Mesenchymal stem cell (in vitro differentiated cells and primary cell): Measurements from ENCODE around the gene SETD7.

Experiments
- DNase-seq: peaks from one replicate; pipeline ENCODE4 v3.0.0-alpha.2; 2013
- H2AFZ ChIP-seq: one replicate; pipeline ENCODE4 v1.6.1; 2013; ENCODE audit warnings: low read depth, mild to moderate bottlenecking, control low read depth, inconsistent platforms, low read length, moderate library complexity
- H2AK5ac ChIP-seq: 2 replicates; pipeline ENCODE4 v1.6.1; 2013; ENCODE audit warnings: low read length, moderate library complexity, mild to moderate bottlenecking, inconsistent platforms; ENCODE audit not compliant: severe bottlenecking
- H2BK120ac ChIP-seq: one replicate; pipeline ENCODE4 v1.6.1; 2013; ENCODE audit warnings: low read depth, mild to moderate bottlenecking, inconsistent platforms, low read length, moderate library complexity
- H2BK12ac ChIP-seq, 2 experiments: one replicate each; pipeline ENCODE4 v1.6.1; 2013; ENCODE audit warnings: inconsistent platforms in 2 of 2, low read length in 2 of 2, mild to moderate bottlenecking in 2 of 2, moderate library complexity in 2 of 2, control low read depth in 1 of 2
- H2BK15ac ChIP-seq: one replicate; pipeline ENCODE4 v1.6.1; 2013; ENCODE audit warnings: mild to moderate bottlenecking, low read depth, inconsistent platforms; ENCODE audit not compliant: poor library complexity, severe bottlenecking
- H2BK5ac ChIP-seq: 2 replicates; pipeline ENCODE4 v1.6.1; 2013; ENCODE audit warnings: low read depth, mild to moderate bottlenecking, low read length, control low read depth, inconsistent platforms; ENCODE audit not compliant: poor library complexity, severe bottlenecking
- H3K14ac ChIP-seq, 2 experiments: one replicate each; pipeline ENCODE4 v1.6.1; 2013; ENCODE audit warnings: inconsistent platforms in 2 of 2, low read length in 2 of 2, control low read depth in 1 of 2, mild to moderate bottlenecking in 1 of 2, moderate library complexity in 1 of 2
- H3K18ac ChIP-seq, 2 experiments: one replicate each; pipeline ENCODE4 v1.6.1; 2013; ENCODE audit warnings: inconsistent platforms in 2 of 2, low read length in 2 of 2, control low read depth in 1 of 2, low read depth in 1 of 2, mild to moderate bottlenecking in 1 of 2
- H3K23ac ChIP-seq, 2 experiments: one replicate each; pipeline ENCODE4 v1.6.1; 2013; ENCODE audit warnings: inconsistent platforms in 2 of 2, low read length in 2 of 2, mild to moderate bottlenecking in 2 of 2, moderate library complexity in 2 of 2, control low read depth in 1 of 2
- H3K27ac ChIP-seq: 2 replicates; pipeline ENCODE4 v1.5.1; 2013; ENCODE audit warnings: mild to moderate bottlenecking, moderate library complexity, low read length, control low read depth, inconsistent platforms; ENCODE audit not compliant: poor library complexity, severe bottlenecking
- H3K27me3 ChIP-seq, 2 experiments: 2 replicates each; pipeline versions ENCODE4 v1.6.1 to v1.7.0; 2013; ENCODE audit warnings: low read length in 2 of 2, mild to moderate bottlenecking in 2 of 2, moderate library complexity in 2 of 2, control low read depth in 1 of 2, inconsistent platforms in 1 of 2; ENCODE audit not compliant: control insufficient read depth in 1 of 2, insufficient read depth in 1 of 2
- H3K36me3 ChIP-seq, 2 experiments: 2 replicates each; pipeline versions ENCODE4 v1.6.1 to v1.7.0; 2013; ENCODE audit warnings: low read length in 2 of 2, control low read depth in 1 of 2, inconsistent platforms in 1 of 2, low read depth in 1 of 2, mild to moderate bottlenecking in 1 of 2; ENCODE audit not compliant: insufficient read depth in 2 of 2, control insufficient read depth in 1 of 2
- H3K4ac ChIP-seq, 2 experiments: one replicate each; pipeline ENCODE4 v1.6.1; 2013; ENCODE audit warnings: inconsistent platforms in 2 of 2, low read length in 2 of 2, mild to moderate bottlenecking in 2 of 2, moderate library complexity in 2 of 2, control low read depth in 1 of 2, low read depth in 1 of 2
- H3K4me1 ChIP-seq: 2 replicates; pipeline ENCODE4 v1.6.1; 2013; ENCODE audit warnings: low read depth, low read length, control low read depth; ENCODE audit not compliant: control insufficient read depth, insufficient read depth
- H3K4me2 ChIP-seq: 2 replicates; pipeline ENCODE4 v1.6.1; 2013; ENCODE audit warnings: low read length, mild to moderate bottlenecking, inconsistent platforms; ENCODE audit not compliant: poor library complexity, severe bottlenecking
- H3K4me3 ChIP-seq, 2 experiments: 2 replicates each; pipeline versions ENCODE4 v1.5.1 to v1.7.0; 2013; ENCODE audit warnings: low read length in 2 of 2, mild to moderate bottlenecking in 2 of 2, control low read depth in 1 of 2, low read depth in 1 of 2; ENCODE audit not compliant: insufficient read depth in 1 of 2
- H3K79me1 ChIP-seq: replicated peaks from 2 replicates; pipeline ENCODE4 v1.6.1; 2013; ENCODE audit warnings: mild to moderate bottlenecking, control low read depth, low read length, inconsistent platforms; ENCODE audit not compliant: poor library complexity, severe bottlenecking
- H3K9ac ChIP-seq: 2 replicates; pipeline ENCODE4 v1.7.0; 2013; ENCODE audit warnings: mild to moderate bottlenecking, low read length, moderate library complexity
- H3K9me3 ChIP-seq: 2 replicates; pipeline ENCODE4 v1.7.0; 2013; ENCODE audit warnings: mild to moderate bottlenecking, low read length; ENCODE audit not compliant: control insufficient read depth
- H4K8ac ChIP-seq: one replicate; pipeline ENCODE4 v1.6.1; 2013; ENCODE audit warnings: inconsistent platforms, mild to moderate bottlenecking, low read length, moderate library complexity
- H4K91ac ChIP-seq: one replicate; pipeline ENCODE4 v1.6.1; 2013; ENCODE audit warnings: mild to moderate bottlenecking, low read length, inconsistent platforms
- WGBS: methylation state at CpG from one replicate; pipeline ENCODE4 v1.1.7; 2013; ENCODE audit warnings: mixed read lengths; 5-methylcytosine and 5-hydroxymethylcytosine counted together

The SETD7 gene

DNA sequence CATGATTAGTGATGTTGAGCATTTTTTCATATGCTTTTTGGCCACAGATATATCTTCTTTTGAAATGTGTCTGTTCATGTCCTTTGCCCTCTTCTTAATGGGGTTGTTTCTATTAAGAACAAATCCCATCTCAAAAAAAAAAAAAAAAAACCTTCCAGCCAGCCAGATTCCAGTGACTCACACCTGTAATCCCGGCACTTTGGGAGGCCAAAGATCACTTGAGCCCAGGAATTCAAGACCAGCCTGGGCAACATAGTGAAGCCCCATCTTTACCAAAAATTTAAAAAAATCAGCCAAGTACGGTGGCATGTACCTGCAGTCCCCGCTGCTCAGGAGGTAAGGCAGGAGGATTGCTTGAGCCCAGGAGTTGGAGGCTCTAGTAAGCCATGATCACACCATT lies 97.0 kb downstream of the SETD7 start:
- H3K79me1 ChIP-seq, result peaks cover 21% of the 10 kb centered on the region

DNA sequence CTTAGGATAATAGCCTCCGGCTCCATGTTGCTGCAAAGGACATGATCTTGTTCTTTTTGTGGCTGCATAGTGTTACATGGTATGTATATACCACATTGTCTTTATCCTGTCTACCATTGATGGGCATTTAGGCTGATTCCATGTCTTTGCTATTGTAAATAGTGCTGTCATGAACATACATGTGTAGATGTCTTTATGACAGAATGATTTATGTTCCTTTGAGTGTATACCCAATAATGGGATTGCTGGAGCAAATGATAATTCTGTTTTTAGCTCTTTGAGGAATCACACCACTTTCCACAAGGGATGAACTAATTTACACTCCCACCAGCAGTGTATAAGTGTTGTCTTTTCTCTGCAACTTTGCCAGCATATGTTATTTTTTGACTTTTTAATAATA lies 97.5 kb downstream of the SETD7 start:
- no peak overlapping the region for H3K18ac ChIP-seq
- no peak overlapping the region for H2AFZ ChIP-seq
- H3K4me1 ChIP-seq, result peaks cover 8% of the 10 kb centered on the region
- no peak overlapping the region for H4K91ac ChIP-seq
- no peak overlapping the region for H3K23ac ChIP-seq
- no peak overlapping the region for H2BK15ac ChIP-seq
- no peaks in the 10 kb centered on the region for H3K9me3 ChIP-seq
- H2AK5ac ChIP-seq, result no peak overlapping the region
- no peak overlapping the region for H2BK12ac ChIP-seq
- no peak overlapping the region for H3K4ac ChIP-seq
- H2BK120ac ChIP-seq, result no peak overlapping the region
- no peaks in the 10 kb centered on the region for H3K27me3 ChIP-seq
- 100% methylated on average over 1 of the region's 1 CpG for WGBS
- H3K36me3 ChIP-seq, result no peaks in the 10 kb centered on the region
- H4K8ac ChIP-seq, result no peak overlapping the region
- no peak overlapping the region for H3K4me2 ChIP-seq
- no peak for DNase-seq
- H3K4me3 ChIP-seq, result no peak overlapping the region
- peaks cover 18% of the 10 kb centered on the region for H3K79me1 ChIP-seq
- no peak overlapping the region for H3K14ac ChIP-seq
- no peak overlapping the region for H3K9ac ChIP-seq
- no peak overlapping the region for H3K27ac ChIP-seq
- no peak overlapping the region for H2BK5ac ChIP-seq

More for the DNA sequence above, 97.0 kb downstream of the SETD7 start:
- Histone ChIP-seq H4K8ac (no peak overlapping the region), H3K4me1 (peaks cover 9% of the 10 kb centered on the region), H3K9ac (no peak overlapping the region), H3K14ac (no peak overlapping the region), H2AK5ac (no peak overlapping the region), H2BK120ac (no peak overlapping the region), H4K91ac (no peak overlapping the region), H2BK5ac (no peak overlapping the region), H3K9me3 (no peaks in the 10 kb centered on the region), H3K27ac (no peak overlapping the region), H3K23ac (no peak overlapping the region), H3K4me2 (no peak overlapping the region), H2BK15ac (no peak overlapping the region), H2BK12ac (no peak overlapping the region), H3K36me3 (no peaks in the 10 kb centered on the region), H3K4me3 (no peak overlapping the region), H3K4ac (no peak overlapping the region), H3K18ac (no peak overlapping the region), H2AFZ (no peak overlapping the region), H3K27me3 (no peaks in the 10 kb centered on the region)
- no peak for DNase-seq
- WGBS, result 74% methylated on average over 3 of the region's 3 CpGs

DNA sequence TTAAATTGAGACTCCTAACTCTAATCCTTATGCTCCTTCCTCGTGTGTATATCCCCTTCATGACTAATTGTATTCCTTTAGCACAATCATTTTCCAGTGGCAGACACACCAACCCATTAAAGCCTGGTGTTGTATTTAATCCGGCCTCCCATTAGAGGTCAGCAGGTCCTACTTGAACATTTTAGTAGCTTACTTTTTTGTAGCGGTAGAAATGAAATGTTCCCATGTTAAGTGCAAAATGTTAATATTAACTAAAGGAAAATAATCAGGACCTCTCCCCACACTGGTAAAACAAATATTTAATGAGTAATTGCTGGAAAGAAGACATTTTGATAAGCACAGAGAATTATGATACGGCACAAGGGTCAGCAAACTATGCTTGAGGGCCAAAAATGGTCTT lies 98.7 kb downstream of the SETD7 start:
- Histone ChIP-seq H3K79me1 (peaks cover 16% of the 10 kb centered on the region), H2BK120ac (no peak overlapping the region), H3K36me3 (no peaks in the 10 kb centered on the region), H3K4me3 (no peak overlapping the region), H3K9me3 (no peaks in the 10 kb centered on the region), H2AK5ac (no peak overlapping the region), H3K4ac (no peak overlapping the region), H2BK15ac (no peak overlapping the region), H3K27me3 (no peaks in the 10 kb centered on the region), H3K23ac (no peak overlapping the region), H3K27ac (no peak overlapping the region), H4K91ac (no peak overlapping the region), H3K4me1 (peaks cover 8% of the 10 kb centered on the region), H3K18ac (no peak overlapping the region), H3K4me2 (no peak overlapping the region), H3K9ac (no peak overlapping the region), H3K14ac (no peak overlapping the region), H2AFZ (no peak overlapping the region), H4K8ac (no peak overlapping the region), H2BK12ac (no peak overlapping the region), H2BK5ac (no peak overlapping the region)
- WGBS, result 41% methylated on average over 2 of the region's 4 CpGs
- DNase-seq, result no peak

DNA sequence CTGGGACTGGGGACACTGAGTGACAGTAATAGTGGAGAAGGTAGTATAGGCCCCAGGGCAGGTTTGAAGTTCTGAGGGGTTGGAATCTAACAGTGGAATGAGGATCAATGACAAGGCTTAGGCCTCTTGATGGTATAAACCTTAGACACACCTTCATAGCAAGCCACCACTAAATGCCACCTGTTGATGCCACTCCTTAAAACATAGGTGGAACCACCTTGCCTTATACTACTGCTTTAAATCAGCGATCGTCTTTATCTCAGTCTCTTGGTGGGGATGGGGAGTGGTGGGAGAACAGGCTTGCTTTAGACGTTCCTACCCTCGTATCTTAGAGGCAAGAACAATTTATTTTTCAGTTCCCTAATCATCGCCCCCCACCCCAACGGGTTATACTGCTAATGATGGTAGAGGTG lies 100.9 kb downstream of the SETD7 start:
- Histone ChIP-seq H2BK120ac (no peak overlapping the region), H3K23ac (no peak overlapping the region), H3K36me3 (peaks cover 0 to 3% of the 10 kb centered on the region in 2 experiments), H3K27me3 (no peaks in the 10 kb centered on the region), H2AK5ac (no peak overlapping the region), H4K91ac (no peak overlapping the region), H3K9me3 (no peaks in the 10 kb centered on the region), H4K8ac (peak overlapping the region; percentile 41), H3K27ac (no peak overlapping the region), H3K4me1 (peaks cover 11% of the 10 kb centered on the region), H3K79me1 (peaks cover 20% of the 10 kb centered on the region), H3K9ac (peak overlapping the region; percentile 97), H2BK12ac (no peak overlapping the region), H2AFZ (no peak overlapping the region), H3K4me2 (peak overlapping the region; percentile 74), H3K4ac (no peak overlapping the region), H2BK5ac (no peak overlapping the region), H3K18ac (no peak overlapping the region), H3K4me3 (peak overlapping the region in 1 of 2 experiments; percentile 99), H2BK15ac (no peak overlapping the region), H3K14ac (no peak overlapping the region)
- WGBS, result 47% methylated on average over 3 of the region's 6 CpGs
- DNase-seq, result no peak
